HL-60 (cell line): Measurements from ENCODE around the gene SCART1.

Experiments
- CTCF ChIP-seq: IDR thresholded peaks from one replicate; pipeline ENCODE4 v1.5.1; 2011; ENCODE audit warnings: low read length, control low read depth, inconsistent platforms; ENCODE audit not compliant: insufficient read depth
- REST ChIP-seq: IDR thresholded peaks from 2 replicates; pipeline ENCODE4 v1.6.1; 2012; ENCODE audit warnings: low read depth; ENCODE audit not compliant: insufficient replicate concordance

DNA sequence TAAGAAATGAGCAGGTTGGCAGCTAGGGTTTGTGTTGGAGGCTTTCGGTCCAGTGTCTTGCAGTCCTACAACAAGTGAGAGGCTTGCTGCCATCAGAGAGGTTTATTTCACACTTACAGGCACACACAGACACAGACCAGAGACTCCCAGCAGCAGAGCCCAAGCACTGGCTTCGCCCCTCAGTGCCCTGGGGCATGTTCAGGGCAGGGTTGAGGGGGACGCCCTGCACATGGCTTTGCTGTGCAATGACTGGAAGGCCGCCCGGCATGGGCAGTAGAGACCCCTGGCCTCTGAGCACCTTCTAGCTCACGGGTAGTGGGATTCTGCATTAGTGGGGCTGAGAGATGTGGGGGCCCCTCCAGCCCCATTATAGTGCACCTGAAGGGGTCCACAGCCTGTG is 33.2 kb upstream of the SCART1 start:
- TF ChIP-seq CTCF (no peak), REST (no peak)
